HG03469 (cell line): ENCODE results near the gene TBC1D21.

Source experiments
- ATAC-seq: cut with Tn5 transposase; IDR thresholded peaks from one replicate; pipeline ENCODE4 v1.9.1; 2021; ENCODE audit warnings: mild to moderate bottlenecking, moderate library complexity, moderate number of reproducible peaks; ENCODE audit not compliant: unreplicated experiment

TBC1D21 gene

DNA sequence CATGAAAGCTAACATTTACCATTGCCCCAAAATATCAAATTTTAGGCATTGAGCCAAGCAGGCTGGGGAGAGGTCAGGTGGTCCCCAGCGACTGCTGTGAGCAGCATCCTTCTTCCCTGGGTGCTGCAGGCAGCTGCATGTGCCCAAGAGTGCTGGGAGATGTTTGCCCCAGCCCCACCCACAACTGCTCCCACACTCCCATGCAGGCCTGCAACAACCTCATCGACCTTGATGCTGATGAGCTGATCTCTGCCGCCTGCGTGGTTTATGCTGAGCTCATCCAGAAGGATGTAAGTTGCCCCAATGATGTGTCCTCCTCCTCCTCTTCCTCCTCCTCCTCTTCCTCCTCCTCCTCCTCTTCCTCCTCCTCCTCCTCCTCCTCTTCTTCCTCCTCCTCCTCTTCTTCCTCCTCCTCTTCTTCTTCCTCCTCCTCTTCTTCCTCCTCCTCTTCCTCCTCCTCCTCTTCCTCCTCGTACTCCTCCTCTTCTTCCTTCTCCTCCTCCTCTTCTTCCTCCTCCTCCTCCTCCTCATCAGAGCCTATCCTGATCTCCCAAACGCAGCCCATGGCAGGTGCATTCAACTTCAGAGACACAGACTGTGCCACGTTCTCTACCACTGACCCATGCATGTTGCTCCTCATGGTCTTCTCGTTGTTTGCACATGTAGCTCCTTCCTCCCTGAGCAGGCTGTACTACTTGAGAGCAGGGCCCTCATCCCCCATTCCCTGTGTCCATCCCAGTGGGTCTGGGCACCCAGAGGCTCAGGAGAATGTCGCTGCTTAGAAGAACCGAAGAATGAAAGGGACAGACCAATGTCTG, 15.1 kb downstream of the TBC1D21 start:
- ATAC-seq: no peak

- ATAC-seq: no peak
Observed at GRCh38 chr15:73889053-73889761, 15.8 kb downstream of the TBC1D21 start.

GRCh38 chr15:73889762-73890124, 16.4 kb downstream of the TBC1D21 start:
- no peak for ATAC-seq

DNA sequence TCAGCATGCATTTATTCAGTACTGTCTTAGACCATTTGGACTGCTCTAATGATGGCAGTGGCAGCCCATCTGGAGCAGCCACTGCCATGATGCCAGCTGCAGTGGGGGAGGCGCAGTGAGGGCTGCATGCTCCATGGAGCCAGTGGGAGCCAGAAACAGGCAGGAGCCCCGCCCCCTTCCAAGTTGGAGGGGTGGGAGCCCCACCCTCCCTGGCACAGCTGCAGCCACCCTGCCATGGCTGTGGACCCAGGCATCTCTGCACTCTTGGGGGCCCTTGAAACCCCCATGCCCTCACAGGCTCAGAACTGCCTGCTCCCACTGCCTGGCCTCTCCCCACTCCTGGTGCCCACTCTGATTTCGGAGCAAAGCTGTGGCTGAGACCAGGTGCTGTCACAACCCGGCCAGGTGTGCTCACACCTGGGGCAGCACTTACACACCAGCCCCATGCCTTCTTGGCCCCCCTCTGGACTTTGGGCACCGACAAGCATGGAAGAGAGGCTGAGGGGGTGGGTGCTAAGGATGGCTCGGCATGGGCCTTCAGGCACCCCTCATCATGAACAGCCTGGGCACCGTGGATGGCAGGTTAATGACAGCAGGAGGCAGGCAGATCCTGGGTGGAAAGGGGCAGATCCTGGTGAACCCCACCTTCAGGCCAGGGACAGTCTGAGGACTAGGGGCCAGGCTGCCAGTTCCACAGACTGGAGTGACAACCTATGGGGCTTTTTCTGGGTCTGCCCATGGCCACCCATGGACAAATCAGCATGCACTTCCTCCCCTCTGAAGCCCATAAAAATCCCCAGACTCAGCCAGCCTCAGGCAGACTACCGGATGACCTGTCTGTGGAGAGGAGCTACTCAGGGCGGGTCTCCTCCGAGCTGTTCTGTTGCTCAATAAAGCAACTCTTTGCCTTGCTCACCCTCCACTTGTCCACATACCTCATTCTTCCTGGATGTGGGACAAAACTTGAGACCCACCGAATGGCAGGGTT, 18.3 kb downstream of the TBC1D21 start:
- ATAC-seq: no peak

- no peak for ATAC-seq
Observed at GRCh38 chr15:73892446-73893226, 19.3 kb downstream of the TBC1D21 start.

GRCh38 chr15:73894133-73894814, 20.9 kb downstream of the TBC1D21 start:
- no peak for ATAC-seq

- no peak for ATAC-seq
Observed at GRCh38 chr15:73897441-73898261, 24.3 kb downstream of the TBC1D21 start.

DNA sequence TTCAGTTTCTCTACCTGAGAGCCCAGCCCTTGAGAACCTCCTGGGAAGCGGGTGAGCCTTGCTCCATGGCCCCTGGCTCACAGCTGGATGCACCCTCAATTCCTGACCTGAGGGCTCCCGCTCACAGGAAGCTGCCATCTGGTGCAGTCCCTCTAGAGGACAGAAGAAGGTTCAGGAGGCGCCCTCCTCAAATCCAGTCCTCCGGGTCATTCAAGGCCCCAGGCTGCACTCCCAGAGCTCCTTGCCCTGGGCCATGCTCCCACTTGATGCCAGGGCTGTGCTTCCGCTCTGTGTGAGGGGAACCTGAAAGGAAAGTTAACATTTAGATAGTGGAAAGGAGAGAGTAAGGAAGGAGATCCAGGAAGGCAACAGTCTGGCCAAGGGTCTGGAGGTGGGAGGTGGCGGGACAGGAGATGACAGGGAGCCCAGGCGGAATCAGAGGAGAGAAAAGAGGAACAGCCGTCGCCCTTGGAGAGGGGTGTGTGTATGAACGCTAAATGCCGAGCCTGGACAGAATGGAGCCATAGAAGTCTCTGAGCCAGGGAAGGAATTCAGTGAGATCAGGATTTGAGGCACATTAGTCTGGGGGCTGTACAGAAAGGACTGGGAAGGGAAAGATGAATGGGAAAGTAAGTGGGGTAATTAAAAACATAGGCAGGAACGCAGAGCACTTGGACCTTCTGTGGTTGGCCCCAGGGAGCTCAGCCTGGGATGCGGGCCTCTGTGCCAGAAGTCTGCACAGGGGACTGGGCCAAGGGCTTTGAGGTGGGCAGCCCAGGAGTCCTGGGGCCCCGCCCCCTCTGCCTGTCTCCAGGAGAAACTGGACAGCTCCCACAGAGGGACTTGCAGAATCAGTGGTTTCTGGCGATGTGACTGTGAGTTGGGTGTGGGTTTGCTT, 26.1 kb downstream of the TBC1D21 start:
- ATAC-seq: no peak

DNA sequence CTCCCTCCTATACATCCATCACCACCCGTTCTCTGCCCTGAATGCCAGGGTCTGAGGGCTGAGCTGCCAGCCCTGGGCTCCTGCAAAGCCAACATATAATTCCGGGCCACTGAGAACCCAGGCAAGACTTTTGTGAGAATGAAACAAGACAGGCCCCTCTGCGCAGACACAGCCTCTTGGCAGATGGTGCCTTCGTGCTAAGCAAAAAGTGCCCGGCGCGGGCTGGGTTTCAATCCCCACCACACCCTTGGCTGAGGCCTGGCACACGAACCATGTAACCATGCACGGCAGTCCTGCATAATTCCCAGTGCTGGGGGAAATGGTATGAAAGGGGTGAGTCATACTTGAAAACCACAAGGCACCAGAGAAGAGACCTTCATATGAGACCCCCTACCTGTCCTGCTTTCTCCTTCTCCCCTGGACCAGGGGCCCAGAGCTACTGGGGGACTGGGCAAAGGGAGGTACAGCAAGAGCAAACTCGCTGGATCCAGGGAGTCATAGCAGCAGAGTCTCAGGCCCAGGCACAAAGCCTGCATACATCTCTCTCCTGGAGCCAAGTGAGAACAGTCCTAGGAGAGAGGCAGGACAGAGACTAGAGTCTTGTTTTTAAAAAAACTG, 26.8 kb downstream of the TBC1D21 start:
- no peak for ATAC-seq

DNA sequence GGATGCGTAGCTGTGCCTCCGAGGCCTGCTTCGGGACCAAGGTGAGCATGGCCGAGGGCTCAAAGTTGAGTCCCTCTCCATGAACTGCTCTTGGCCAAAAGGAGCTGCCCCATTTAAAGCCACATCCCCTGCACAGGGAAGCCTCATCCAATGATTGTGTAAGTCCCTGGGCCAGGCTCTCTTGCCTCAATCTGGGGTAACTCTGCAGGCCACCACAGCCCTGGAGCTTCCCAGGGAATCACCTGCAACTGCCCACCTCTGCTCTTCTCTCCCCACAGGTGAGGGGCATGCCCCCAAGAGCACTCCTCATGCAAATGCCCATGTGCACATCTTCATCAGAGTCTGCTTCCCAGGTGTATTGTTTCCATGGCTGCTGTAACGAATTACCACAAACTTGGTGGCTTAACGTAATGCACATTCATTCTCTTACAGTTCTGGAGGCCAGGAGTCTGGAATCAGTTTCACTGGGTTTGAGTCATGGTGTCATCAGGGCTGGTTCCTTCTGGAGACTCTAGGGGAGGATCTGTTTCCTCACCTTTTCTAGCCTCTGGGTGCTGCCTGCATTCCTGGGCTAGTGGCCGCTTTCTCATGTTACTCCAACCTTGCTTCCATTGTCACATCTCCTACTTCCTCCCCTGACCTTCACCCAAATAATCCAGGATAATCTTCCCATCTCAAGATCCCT, 27.9 kb downstream of the TBC1D21 start:
- no peak for ATAC-seq

GRCh38 chr15:73902121-73903020, 29.0 kb downstream of the TBC1D21 start:
- no peak for ATAC-seq

GRCh38 chr15:73904026-73904815, 30.9 kb downstream of the TBC1D21 start:
- no peak for ATAC-seq

DNA sequence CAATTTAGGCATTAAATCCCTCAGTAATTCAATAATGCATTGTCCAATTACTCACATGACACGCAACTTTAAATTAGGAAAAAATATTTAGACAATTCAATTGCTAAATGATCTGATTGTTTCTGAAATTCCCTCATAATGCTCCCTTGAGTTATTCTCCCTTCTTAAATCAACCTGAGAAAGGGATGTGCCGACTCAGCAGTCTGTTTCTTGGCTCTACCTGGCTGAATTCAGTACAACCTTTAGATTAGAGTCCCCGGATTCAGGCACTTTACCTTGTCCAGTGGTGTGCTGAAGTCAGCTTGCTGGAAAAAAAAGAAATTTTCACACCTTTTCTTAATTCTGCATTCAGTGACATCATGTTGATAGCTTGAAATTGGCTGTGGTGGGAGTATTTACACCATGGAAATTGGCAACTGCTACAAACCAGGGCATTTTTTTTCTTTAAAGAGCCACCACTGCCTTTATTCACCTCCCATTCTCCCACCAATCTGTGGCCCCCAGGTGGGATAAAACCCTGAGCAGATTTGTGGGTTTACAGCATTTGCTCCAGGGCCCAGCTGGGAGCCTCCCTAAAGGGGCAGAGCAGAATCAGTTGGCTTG, 32.0 kb downstream of the TBC1D21 start:
- ATAC-seq: no peak

GRCh38 chr15:73906346-73907034, 33.1 kb downstream of the TBC1D21 start:
- ATAC-seq: no peak
